Breast epithelium (tissue), 4 donors: ENCODE data around the gene CMPK1. TPM values are rescaled to one million over a fixed set of nuclear protein-coding genes. Genes with fewer than 3 reads are reported as not detected.
A peak's percentile ranks its signal among the peaks of the same experiment; 100 is the strongest.
"Not testable (repeated sequence)": the region's sequence is repeated elsewhere in the genome, so short reads cannot be mapped to it uniquely, and the experiment has no call there.

Experiments used
- DNase-seq, 2 donors: peaks; one replicate each; pipeline ENCODE4 v3.0.0-alpha.2; 2019; ENCODE audit warnings: low spot score in 2 of 2
- H3K27ac ChIP-seq, 2 donors: fragments of 200-600 bp; sonication (generic) in 1 of 2; one replicate each; pipeline ENCODE4 v1.5.1; 2016 to 2019; ENCODE audit warnings: mild to moderate bottlenecking in 1 of 2
- H3K27me3 ChIP-seq, 2 donors: fragments of 200-600 bp; sonication (generic) in 1 of 2; one replicate each; pipeline versions ENCODE4 v1.5.1 to v1.6.0; 2017 to 2019; ENCODE audit warnings: control low read depth in 1 of 2, mild to moderate bottlenecking in 1 of 2
- H3K36me3 ChIP-seq: fragments of 200-600 bp; one replicate; pipeline ENCODE4 v1.5.1; 2019
- H3K4me1 ChIP-seq, 2 donors: fragments of 200-600 bp; sonication (generic); one replicate each; pipeline ENCODE4 v1.5.1; 2016 to 2019; ENCODE audit warnings: control low read depth in 1 of 2
- H3K4me3 ChIP-seq, 3 donors: fragments of 200-600 bp; sonication (generic); 1 replicate in 2 of 3; 2 replicates in 1 of 3; pipeline ENCODE4 v1.5.1; 2016 to 2019; ENCODE audit warnings: mild to moderate bottlenecking in 3 of 3, moderate library complexity in 2 of 3
- H3K9me3 ChIP-seq, 2 donors: fragments of 200-600 bp; sonication (generic) in 1 of 2; one replicate each; pipeline ENCODE4 v1.5.1; 2016 to 2019; ENCODE audit warnings: control low read depth in 1 of 2
- POLR2A ChIP-seq: fragments of 450-650 bp; IDR thresholded peaks from one replicate; pipeline ENCODE4 v1.6.1; 2016; ENCODE audit warnings: antibody characterized with exemption, mild to moderate bottlenecking, moderate library complexity
- POLR2AphosphoS5 ChIP-seq, 3 donors: sonication (generic); formaldehyde crosslinking; IDR thresholded peaks; one replicate each; pipeline ENCODE4 v1.6.1; 2017; ENCODE audit warnings: antibody characterized with exemption in 3 of 3
- intact Hi-C: fragments of 100-400 bp; cut with DNase I; formaldehyde crosslinking; loops from one replicate; pipeline ENCODE4 v1.15.1; 2023; ENCODE audit warnings: low total_unique reads
- total RNA-seq, 3 donors: library from RNA; depleted of rRNA; stranded (reverse); fragments of >200 nt; gene quantifications; one replicate each; pipeline ENCODE4 v1.1.0, GENCODE V29; 2016
- TF ChIP-seq, protein P1 (sequence below), 3 donors: fragments of 450-650 bp; IDR thresholded peaks; one replicate each; pipeline ENCODE4 v1.5.1; 2016 to 2017; ENCODE audit warnings: antibody characterized with exemption in 3 of 3, mild to moderate bottlenecking in 3 of 3, moderate library complexity in 3 of 3

The CMPK1 gene
- total RNA-seq: 100 to 1,000 TPM in 2 of 3 donors, 10 to 100 TPM in 1; 83.6 to 177 (median 130) TPM

DNA sequence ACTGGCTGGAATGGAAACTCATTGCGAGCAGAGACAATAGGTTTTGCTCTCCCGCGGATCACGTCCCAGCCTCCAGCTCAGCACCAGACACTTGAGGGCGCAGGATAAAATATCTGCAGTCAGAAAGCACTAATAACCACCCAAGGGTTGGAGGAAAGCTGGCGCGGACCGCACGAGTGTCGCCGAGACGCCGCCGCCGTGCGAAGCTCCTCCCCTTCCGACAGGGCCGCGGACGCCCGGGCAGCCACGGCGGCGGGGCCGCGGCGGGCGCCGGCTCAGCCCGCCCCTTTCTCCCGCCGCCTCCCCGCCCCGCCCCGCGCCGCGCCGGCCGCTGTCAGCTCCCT, at the start of gene CMPK1:
TSS of gene CMPK1 (plus strand) at position 213 of the 344 bp plus-strand sequence. CDS start 156 bp downstream, outside the sequence.
- TF ChIP-seq, protein P1, sequence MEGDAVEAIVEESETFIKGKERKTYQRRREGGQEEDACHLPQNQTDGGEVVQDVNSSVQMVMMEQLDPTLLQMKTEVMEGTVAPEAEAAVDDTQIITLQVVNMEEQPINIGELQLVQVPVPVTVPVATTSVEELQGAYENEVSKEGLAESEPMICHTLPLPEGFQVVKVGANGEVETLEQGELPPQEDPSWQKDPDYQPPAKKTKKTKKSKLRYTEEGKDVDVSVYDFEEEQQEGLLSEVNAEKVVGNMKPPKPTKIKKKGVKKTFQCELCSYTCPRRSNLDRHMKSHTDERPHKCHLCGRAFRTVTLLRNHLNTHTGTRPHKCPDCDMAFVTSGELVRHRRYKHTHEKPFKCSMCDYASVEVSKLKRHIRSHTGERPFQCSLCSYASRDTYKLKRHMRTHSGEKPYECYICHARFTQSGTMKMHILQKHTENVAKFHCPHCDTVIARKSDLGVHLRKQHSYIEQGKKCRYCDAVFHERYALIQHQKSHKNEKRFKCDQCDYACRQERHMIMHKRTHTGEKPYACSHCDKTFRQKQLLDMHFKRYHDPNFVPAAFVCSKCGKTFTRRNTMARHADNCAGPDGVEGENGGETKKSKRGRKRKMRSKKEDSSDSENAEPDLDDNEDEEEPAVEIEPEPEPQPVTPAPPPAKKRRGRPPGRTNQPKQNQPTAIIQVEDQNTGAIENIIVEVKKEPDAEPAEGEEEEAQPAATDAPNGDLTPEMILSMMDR (IDR thresholded peaks at IDR 0.05): no peak
- TF ChIP-seq POLR2A (no peak), POLR2AphosphoS5 (IDR thresholded peaks at IDR 0.05) (peak in 1 of 3 donors; percentile 55)
- Histone ChIP-seq H3K36me3 (no peaks in the 10 kb centered on the region), H3K9me3 (no peaks in the 10 kb centered on the region), H3K27me3 (no peaks in the 10 kb centered on the region), H3K27ac (peak within 1 kb of the TSS; percentile 95 to 98), H3K4me3 (peak within 1 kb of the TSS; percentile 78 to 96 (median 79)), H3K4me1 (peaks cover 0 to 6% of the 10 kb centered on the region in 2 donors)
- intact Hi-C loops: no loop called here
- peak; percentile 62 to 70 for DNase-seq

GRCh38 chr1:47288116-47288515, 45.5 kb upstream of the CMPK1 start:
- intact Hi-C loops, H3K27me3 ChIP-seq, DNase-seq, H3K4me1 ChIP-seq, H3K4me3 ChIP-seq, H3K27ac ChIP-seq, H3K36me3 ChIP-seq, H3K9me3 ChIP-seq: not testable (repeated sequence)

DNA sequence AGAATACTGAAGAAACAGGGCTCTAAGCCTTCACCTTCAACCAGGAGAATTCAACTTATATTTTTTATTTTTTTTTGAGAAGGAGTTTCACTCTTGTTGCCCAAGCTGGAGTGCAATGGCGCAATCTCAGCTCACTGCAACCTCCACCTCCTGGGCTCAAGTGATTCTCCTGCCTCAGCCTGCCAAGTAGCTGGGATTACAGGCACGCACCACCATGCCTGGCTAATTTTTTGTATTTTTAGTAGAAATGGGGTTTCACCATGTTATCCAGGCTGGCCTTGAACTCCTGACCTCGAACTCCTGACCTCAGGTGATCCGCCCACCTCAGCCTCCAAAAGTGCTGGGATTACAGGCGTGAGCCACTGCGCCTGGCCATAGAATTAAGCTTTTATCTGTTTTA, 38.7 kb upstream of the CMPK1 start:
- H3K27ac ChIP-seq, H3K9me3 ChIP-seq, H3K4me1 ChIP-seq, DNase-seq, H3K36me3 ChIP-seq, intact Hi-C loops, H3K27me3 ChIP-seq, H3K4me3 ChIP-seq: not testable (repeated sequence)

DNA sequence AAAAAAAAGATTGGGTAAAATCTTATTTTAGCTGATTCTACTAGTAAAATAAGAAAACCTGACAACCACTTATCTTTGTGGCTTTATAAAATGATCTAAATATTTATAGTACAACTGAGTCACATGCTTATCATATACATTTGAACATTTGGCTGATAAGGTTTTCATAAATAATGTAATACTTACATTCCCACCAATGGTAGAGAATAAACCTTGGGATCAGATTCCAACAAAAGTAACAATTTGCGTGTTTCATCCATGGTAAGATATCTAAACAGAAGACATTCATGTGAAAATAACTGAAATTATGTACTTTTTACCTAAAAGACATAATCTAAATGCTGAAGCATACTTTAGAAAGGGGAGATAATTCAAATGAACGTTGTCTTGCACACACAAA, 38.0 kb upstream of the CMPK1 start:
- H3K27ac ChIP-seq: no peak overlapping the region
- H3K4me1 ChIP-seq: no peaks in the 10 kb centered on the region
- intact Hi-C loops: no loop called here
- TF ChIP-seq POLR2A: no peak
- no peak for TF ChIP-seq POLR2AphosphoS5 (IDR thresholded peaks at IDR 0.05)
- TF ChIP-seq, protein P1 (IDR thresholded peaks at IDR 0.05): no peak
- no peaks in the 10 kb centered on the region for H3K36me3 ChIP-seq
- H3K27me3 ChIP-seq: no peaks in the 10 kb centered on the region
- H3K9me3 ChIP-seq: no peaks in the 10 kb centered on the region
- H3K4me3 ChIP-seq: no peak overlapping the region
- DNase-seq: no peak

DNA sequence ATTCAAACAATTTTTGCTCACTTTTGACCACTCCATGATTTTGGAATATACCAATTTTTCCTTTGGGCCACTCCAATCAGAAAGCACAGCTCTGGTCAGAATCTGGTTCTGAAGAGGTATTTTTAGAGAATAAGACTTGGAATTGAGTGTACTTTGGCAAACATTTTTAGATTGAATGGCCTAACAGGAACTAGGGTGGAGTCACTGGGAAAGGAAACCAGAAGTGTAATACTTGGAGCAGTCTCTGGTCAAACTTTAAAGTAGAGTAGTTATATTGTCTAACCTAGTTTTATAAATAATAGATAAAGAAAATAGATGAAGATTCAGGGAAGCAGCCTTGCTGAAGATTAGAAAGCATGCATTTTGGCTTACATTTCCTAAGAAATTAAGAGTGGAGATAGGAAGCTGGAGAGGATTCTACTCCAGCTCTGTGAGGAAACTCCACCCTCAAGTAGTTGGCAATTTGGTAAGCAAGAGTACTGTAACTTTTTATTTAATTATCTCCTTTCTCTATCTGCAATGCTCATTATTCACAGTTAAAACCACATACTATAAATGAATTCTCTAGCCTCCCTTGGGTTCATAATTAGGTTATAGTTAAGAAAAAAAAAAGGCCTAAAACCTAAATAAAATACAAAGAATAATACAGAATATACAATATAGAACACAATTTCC, 35.4 kb upstream of the CMPK1 start:
- Histone ChIP-seq H3K4me1 (no peaks in the 10 kb centered on the region), H3K4me3 (no peak overlapping the region), H3K36me3 (no peaks in the 10 kb centered on the region), H3K9me3 (no peaks in the 10 kb centered on the region), H3K27ac (no peak overlapping the region), H3K27me3 (no peaks in the 10 kb centered on the region)
- no peak for DNase-seq
- intact Hi-C loops: no loop called here
- TF ChIP-seq POLR2AphosphoS5 (IDR thresholded peaks at IDR 0.05) (no peak), POLR2A (no peak)
- TF ChIP-seq, protein P1 (IDR thresholded peaks at IDR 0.05): no peak

DNA sequence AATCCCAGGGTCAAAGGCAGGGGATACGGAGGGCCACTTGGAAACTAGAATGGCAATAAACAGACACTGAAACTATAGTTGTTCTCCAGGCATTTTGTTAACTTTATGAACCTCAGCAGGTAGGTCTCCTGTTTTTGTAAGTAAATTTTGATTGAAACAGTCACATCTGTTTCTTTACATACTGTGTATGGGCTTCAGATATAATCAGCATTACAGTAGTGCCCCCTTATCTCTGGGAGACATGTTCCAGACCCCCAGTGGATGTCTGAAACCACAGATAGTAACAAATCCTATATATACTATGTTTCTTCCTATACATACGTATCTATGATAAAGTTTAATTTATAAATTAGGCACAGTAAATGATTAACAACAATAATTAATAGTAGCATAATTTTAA, 31.1 kb upstream of the CMPK1 start:
- Histone ChIP-seq H3K9me3 (no peaks in the 10 kb centered on the region), H3K27me3 (no peaks in the 10 kb centered on the region), H3K27ac (no peak overlapping the region), H3K4me1 (no peaks in the 10 kb centered on the region), H3K36me3 (no peaks in the 10 kb centered on the region), H3K4me3 (no peak overlapping the region)
- TF ChIP-seq POLR2A (no peak), POLR2AphosphoS5 (IDR thresholded peaks at IDR 0.05) (no peak)
- TF ChIP-seq, protein P1 (IDR thresholded peaks at IDR 0.05): no peak
- intact Hi-C loops: no loop called here
- DNase-seq: no peak
